Retinal pigment epithelial cell (primary cell): ENCODE measurements around the gene GATC.

Experiments used
- DNase-seq: peaks from one replicate; pipeline ENCODE4 v3.0.0-alpha.2; 2010; ENCODE audit warnings: low read depth
- H3K4me3 ChIP-seq: 2 replicates; pipeline ENCODE4 v1.5.1; 2011; ENCODE audit warnings: mild to moderate bottlenecking, low read length, control low read depth, moderate library complexity
- TF ChIP-seq, protein P1 (sequence below): conservative IDR thresholded peaks from 2 replicates; pipeline ENCODE4 v1.5.1; 2011; ENCODE audit warnings: low read depth, low read length, control low read depth, inconsistent platforms

The GATC gene

GRCh38 chr12:120455302-120455701 is 9.1 kb downstream of the GATC start:
- no peak overlapping the region for H3K4me3 ChIP-seq
- no peak for DNase-seq
- TF ChIP-seq, protein P1, sequence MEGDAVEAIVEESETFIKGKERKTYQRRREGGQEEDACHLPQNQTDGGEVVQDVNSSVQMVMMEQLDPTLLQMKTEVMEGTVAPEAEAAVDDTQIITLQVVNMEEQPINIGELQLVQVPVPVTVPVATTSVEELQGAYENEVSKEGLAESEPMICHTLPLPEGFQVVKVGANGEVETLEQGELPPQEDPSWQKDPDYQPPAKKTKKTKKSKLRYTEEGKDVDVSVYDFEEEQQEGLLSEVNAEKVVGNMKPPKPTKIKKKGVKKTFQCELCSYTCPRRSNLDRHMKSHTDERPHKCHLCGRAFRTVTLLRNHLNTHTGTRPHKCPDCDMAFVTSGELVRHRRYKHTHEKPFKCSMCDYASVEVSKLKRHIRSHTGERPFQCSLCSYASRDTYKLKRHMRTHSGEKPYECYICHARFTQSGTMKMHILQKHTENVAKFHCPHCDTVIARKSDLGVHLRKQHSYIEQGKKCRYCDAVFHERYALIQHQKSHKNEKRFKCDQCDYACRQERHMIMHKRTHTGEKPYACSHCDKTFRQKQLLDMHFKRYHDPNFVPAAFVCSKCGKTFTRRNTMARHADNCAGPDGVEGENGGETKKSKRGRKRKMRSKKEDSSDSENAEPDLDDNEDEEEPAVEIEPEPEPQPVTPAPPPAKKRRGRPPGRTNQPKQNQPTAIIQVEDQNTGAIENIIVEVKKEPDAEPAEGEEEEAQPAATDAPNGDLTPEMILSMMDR, result no peak

DNA sequence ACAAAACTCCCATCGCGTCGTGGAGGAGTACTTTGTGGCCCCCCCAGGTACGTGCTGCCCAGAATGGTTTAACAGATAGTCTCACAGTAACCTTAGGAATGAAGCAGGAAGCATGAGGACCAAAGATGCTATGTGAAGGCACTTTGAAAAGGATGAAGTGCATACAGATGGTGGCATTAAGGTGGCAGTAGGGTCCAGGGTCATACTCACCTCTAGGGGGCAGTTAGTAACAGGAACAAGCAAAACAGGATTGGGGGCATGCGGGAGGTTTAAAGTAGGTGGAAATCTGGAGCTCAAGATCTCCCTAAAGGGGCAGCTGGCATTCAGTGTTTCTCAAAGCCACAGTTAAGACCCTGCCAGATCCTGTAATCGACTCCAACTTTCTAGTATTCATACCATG is 10.9 kb downstream of the GATC start:
- TF ChIP-seq, protein P1, result peak; percentile 52
- H3K4me3 ChIP-seq, result no peak overlapping the region
- DNase-seq, result no peak

DNA sequence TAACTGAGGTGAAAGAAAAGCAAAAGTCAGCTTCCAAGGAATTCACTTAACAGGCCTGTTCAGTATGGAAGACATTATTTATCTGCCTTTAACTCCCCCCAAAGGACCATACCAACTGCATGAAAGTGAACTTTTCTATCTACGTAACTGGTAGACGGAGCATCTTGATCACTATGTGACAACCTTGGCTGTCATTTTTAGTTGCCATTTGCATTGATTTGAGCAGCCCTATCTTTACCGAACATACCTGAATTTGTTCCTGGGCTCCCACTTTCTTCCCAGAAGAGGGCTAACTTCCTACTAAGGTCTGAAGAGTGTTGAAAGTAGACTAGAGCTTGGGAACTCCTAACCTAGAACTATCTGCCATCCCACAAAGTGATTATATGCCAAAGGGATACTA is 13.9 kb downstream of the GATC start:
- DNase-seq, result no peak
- H3K4me3 ChIP-seq, result no peak overlapping the region
- TF ChIP-seq, protein P1, result no peak

DNA sequence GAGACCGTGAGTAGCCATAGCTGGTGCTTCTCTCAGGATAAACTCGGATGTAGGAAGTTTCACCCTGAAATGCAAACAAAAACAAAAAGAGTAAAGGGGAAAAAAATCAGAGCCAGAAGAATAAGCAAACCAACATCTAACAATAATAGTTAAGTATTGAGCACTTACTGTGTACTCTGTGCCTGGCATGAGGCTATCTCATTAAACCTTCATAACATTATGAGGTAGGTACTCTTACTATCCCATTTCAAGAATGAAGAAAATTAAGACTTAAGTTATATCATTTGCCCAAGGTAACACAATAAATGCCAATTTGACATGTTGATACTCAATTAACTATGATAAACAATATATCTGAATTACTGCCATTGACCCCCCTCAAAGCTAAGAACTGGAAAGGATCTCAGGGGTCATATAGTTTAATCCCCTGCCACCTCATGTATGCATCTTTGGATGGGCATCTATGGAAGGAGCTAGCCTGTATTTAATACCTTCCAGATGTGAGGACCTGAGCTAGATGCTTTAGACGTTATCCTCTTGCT is 15.9 kb downstream of the GATC start:
- no peak for DNase-seq
- TF ChIP-seq, protein P1, result no peak
- H3K4me3 ChIP-seq, result no peak overlapping the region

- no peak for DNase-seq
- no peak overlapping the region for H3K4me3 ChIP-seq
- TF ChIP-seq, protein P1, result no peak
Observed at GRCh38 chr12:120463712-120464111, 17.5 kb downstream of the GATC start.

- TF ChIP-seq, protein P1, result no peak
- DNase-seq, result no peak
- no peak overlapping the region for H3K4me3 ChIP-seq
Observed at GRCh38 chr12:120465756-120466155, 19.5 kb downstream of the GATC start.

- no peak for DNase-seq
- TF ChIP-seq, protein P1, result peak; percentile 68
- no peak overlapping the region for H3K4me3 ChIP-seq
Observed at GRCh38 chr12:120466560-120467315, 20.5 kb downstream of the GATC start.
